Duodenal mucosa (tissue), 2 donors: ENCODE results near the gene TMEM42.

Experiments used
- H3K27ac ChIP-seq: one replicate; pipeline ENCODE4 v1.7.0; 2013; ENCODE audit warnings: low read depth, low read length
- H3K27me3 ChIP-seq, 2 donors: one replicate each; pipeline ENCODE4 v1.7.0; 2013; ENCODE audit warnings: low read length in 2 of 2, control low read depth in 1 of 2; ENCODE audit not compliant: insufficient read depth in 2 of 2, control insufficient read depth in 1 of 2
- H3K36me3 ChIP-seq, 2 donors: one replicate each; pipeline ENCODE4 v1.7.0; 2013; ENCODE audit warnings: low read length in 2 of 2, control low read depth in 1 of 2; ENCODE audit not compliant: insufficient read depth in 2 of 2, control insufficient read depth in 1 of 2
- H3K4me1 ChIP-seq, 2 donors: one replicate each; pipeline ENCODE4 v1.7.0; 2013; ENCODE audit warnings: low read length in 2 of 2, control low read depth in 1 of 2; ENCODE audit not compliant: insufficient read depth in 2 of 2, control insufficient read depth in 1 of 2
- H3K4me3 ChIP-seq, 2 donors: one replicate each; pipeline ENCODE4 v1.7.0; 2013; ENCODE audit warnings: low read length in 2 of 2, low read depth in 1 of 2
- H3K9ac ChIP-seq, 2 donors: one replicate each; pipeline ENCODE4 v1.7.0; 2013; ENCODE audit warnings: low read length in 2 of 2, low read depth in 1 of 2
- H3K9me3 ChIP-seq, 2 donors: one replicate each; pipeline ENCODE4 v1.7.0; 2013; ENCODE audit warnings: low read length in 2 of 2, control low read depth in 1 of 2; ENCODE audit not compliant: control insufficient read depth in 1 of 2

Gene TMEM42

DNA sequence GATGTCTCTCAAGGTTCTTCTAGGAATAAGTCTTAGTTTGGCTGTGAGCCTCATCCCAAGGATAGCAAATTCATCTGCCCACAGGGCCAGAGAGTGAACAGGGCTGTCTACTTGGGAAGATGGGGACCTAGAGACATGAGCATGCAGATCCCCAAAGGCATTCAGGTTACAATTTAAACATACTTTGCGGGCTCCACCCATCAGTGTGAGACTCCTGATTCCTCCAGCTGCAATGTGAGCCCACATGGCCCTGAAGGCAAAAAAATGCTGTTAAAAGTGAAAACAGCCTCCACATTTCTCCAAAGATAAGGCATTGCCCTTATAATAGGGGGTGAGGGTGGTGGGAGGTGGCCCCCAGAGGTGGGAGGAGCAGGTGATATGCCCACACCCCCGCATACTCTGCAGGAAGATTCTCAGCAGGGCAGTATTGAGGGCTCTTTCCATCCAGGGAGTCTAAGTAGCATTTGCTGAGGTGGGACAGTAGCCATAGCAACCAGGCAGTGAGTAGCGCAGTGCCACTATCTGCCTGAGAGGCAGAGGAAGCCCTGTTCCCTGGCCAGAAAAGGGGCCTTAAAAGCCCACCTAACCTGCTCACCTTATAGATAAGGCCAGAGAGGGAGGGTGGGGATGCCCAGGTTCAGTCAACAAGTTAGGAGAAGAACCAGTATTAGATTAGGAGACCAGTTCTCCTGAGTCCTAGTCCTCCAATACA lies 43.9 kb downstream of the TMEM42 start:
- Histone ChIP-seq H3K4me1 (no peaks in the 10 kb centered on the region), H3K36me3 (no peaks in the 10 kb centered on the region), H3K4me3 (no peak overlapping the region), H3K9me3 (no peaks in the 10 kb centered on the region), H3K9ac (no peak overlapping the region), H3K27me3 (no peaks in the 10 kb centered on the region), H3K27ac (no peak overlapping the region)

DNA sequence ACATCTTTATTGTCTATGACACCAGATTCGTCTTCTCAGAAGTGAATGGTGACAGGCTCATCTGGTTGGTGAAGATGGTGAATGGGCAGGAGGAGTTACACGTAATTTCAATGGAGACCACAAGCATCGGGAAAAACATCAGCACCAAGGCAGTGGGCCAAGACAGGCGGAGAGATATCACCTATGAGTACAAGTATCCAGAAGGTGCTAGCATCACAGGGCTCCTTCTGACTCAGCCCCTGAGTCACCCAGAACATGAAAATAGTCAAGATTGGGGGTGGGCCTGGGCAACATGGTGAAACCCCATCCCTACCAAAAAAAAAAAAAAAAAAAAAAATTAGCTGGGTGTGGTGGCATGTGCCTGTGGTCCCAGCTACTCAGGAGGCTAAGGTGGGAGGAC lies 45.3 kb downstream of the TMEM42 start:
- no peak overlapping the region for H3K4me3 ChIP-seq
- H3K9me3 ChIP-seq: no peaks in the 10 kb centered on the region
- H3K27me3 ChIP-seq: no peaks in the 10 kb centered on the region
- H3K9ac ChIP-seq: no peak overlapping the region
- H3K36me3 ChIP-seq: no peaks in the 10 kb centered on the region
- no peak overlapping the region for H3K27ac ChIP-seq
- H3K4me1 ChIP-seq: no peaks in the 10 kb centered on the region

DNA sequence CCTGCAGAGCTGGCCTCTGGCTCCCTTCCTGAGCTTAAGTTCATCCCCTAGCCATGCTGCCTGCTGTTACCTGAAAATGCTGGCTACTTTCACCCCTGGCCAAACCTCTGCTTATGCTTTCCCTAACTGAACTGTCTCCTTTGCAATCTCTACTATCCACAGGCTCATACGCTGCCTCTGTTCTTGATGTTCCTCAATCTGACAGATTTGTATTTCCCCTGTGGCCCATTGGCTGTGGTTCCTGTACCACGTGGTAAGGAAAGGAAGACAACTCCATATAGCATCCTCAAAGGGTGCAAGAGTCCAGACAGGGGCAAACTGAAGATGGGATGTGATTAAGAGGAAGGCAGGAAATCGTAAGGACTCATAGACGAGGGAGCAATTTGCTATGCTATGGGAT lies 45.9 kb downstream of the TMEM42 start:
- Histone ChIP-seq H3K4me1 (no peaks in the 10 kb centered on the region), H3K27me3 (no peaks in the 10 kb centered on the region), H3K27ac (no peak overlapping the region), H3K9me3 (no peaks in the 10 kb centered on the region), H3K36me3 (no peaks in the 10 kb centered on the region), H3K9ac (no peak overlapping the region), H3K4me3 (no peak overlapping the region)

DNA sequence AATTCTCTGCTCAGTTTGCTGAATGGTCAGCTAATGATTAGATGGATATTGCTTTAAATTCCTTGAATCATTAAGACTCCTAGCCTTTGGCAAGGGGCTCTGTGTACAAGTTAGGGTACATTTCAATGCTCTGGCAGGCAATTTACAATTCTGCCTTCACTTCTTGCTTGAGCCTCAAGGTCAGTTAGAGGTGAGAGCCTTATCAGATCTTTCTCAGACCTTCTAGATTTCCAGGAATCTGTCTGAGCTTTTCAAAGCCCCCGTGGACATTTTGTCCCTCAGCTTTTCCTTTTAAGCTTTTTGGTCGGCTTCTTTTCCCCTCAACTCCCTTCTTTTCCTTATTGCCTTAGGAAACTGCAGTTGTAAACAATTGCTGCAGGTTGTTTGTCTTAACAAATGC lies 47.4 kb downstream of the TMEM42 start:
- Histone ChIP-seq H3K9ac (no peak overlapping the region), H3K4me3 (no peak overlapping the region), H3K27ac (no peak overlapping the region), H3K9me3 (no peaks in the 10 kb centered on the region), H3K4me1 (no peaks in the 10 kb centered on the region), H3K27me3 (no peaks in the 10 kb centered on the region), H3K36me3 (no peaks in the 10 kb centered on the region)

DNA sequence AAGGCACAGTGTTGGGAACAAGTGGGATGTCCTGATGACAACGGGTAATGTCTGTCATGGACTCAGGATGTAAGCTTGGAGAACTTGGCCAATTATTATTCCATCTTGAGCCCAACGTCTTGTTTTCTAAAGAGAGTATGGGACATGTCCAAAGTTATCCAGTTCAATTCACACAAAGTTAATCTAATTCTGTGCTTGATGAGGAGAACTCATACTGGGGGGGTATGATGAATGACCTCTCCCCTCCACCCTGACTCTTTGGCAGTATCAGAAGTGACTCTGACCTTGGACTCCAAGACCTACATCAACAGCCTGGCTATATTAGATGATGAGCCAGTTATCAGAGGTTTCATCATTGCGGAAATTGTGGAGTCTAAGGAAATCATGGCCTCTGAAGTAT lies 49.0 kb downstream of the TMEM42 start:
- Histone ChIP-seq H3K27ac (no peak overlapping the region), H3K4me1 (no peaks in the 10 kb centered on the region), H3K27me3 (no peaks in the 10 kb centered on the region), H3K9me3 (no peaks in the 10 kb centered on the region), H3K4me3 (no peak overlapping the region), H3K9ac (no peak overlapping the region), H3K36me3 (no peaks in the 10 kb centered on the region)

DNA sequence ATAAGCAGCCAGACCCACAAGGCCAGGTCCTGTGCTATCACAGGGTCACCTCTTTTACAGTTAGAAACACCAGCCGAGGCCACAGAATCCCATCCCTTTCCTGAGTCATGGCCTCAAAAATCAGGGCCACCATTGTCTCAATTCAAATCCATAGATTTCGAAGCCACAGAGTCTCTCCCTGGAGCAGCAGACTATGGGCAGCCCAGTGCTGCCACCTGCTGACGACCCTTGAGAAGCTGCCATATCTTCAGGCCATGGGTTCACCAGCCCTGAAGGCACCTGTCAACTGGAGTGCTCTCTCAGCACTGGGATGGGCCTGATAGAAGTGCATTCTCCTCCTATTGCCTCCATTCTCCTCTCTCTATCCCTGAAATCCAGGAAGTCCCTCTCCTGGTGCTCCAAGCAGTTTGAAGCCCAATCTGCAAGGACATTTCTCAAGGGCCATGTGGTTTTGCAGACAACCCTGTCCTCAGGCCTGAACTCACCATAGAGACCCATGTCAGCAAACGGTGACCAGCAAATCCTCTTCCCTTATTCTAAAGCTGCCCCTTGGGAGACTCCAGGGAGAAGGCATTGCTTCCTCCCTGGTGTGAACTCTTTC lies 52.3 kb downstream of the TMEM42 start:
- H3K4me1 ChIP-seq: no peaks in the 10 kb centered on the region
- no peak overlapping the region for H3K4me3 ChIP-seq
- H3K27ac ChIP-seq: no peak overlapping the region
- peaks cover 3 to 11% of the 10 kb centered on the region in 2 donors for H3K36me3 ChIP-seq
- H3K27me3 ChIP-seq: no peaks in the 10 kb centered on the region
- H3K9me3 ChIP-seq: no peaks in the 10 kb centered on the region
- no peak overlapping the region for H3K9ac ChIP-seq

DNA sequence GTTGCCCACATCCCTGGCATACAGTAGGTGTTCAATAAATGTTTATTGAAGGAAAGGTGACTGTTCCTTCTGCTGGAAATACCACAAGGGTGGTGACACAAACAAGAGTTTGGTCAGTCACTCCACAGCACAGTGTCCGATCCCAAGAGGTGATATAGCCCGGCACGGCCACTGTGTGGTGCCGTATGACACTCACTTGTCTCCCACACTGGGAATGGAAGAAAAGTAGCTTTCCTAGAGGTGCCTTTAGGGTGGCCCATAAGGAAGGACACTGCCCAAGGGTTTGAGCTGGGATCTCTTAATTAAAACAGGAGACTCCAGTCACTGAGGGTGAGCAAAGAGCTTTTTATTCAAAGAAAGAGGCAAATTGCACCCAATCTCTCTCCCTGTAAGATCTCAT lies 53.2 kb downstream of the TMEM42 start:
- H3K9me3 ChIP-seq: no peaks in the 10 kb centered on the region
- no peak overlapping the region for H3K9ac ChIP-seq
- H3K4me1 ChIP-seq: no peaks in the 10 kb centered on the region
- no peaks in the 10 kb centered on the region for H3K27me3 ChIP-seq
- no peak overlapping the region for H3K27ac ChIP-seq
- H3K36me3 ChIP-seq: peaks cover 3 to 11% of the 10 kb centered on the region in 2 donors
- no peak overlapping the region for H3K4me3 ChIP-seq
